ENCODE measurements around the gene BGLAP.
"Not testable (repeated sequence)": the region's sequence is repeated elsewhere in the genome, so short reads cannot be mapped to it uniquely, and the experiment has no call there.

The BGLAP gene

DNA sequence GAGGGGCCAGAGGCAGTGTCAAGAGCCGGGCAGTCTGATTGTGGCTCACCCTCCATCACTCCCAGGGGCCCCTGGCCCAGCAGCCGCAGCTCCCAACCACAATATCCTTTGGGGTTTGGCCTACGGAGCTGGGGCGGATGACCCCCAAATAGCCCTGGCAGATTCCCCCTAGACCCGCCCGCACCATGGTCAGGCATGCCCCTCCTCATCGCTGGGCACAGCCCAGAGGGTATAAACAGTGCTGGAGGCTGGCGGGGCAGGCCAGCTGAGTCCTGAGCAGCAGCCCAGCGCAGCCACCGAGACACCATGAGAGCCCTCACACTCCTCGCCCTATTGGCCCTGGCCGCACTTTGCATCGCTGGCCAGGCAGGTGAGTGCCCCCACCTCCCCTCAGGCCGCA is at the start of gene BGLAP:
Gene BGLAP, plus strand, starts transcription at position 259 of the 400 bp plus-strand sequence. Its CDS starts 48 bp downstream, at position 307.
- no peak for DNase-seq (ENCODE audit: low read depth in 2 of 2)

DNA sequence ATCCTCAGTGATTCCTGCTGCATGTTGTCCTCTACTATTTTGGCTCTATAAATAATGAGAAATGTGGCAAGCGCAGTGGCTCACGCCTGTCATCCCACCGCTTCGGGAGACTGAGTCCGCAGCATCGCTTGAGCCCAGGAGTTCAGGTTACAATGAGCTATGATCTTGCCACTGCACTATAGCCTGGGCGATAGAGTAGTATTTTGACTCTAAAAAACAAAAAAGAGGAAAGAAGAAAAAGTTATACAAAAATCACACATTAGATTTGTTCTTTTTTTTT is 48.8 kb upstream of the BGLAP start:
- no peak for DNase-seq (ENCODE audit: low read depth in 2 of 2)

GRCh38 chr1:156193488-156194299 is 48.3 kb upstream of the BGLAP start, which contains the start of gene SLC25A44:
SLC25A44 (plus strand) TSS chr1:156194104; CDS start chr1:156199848, 5,744 bp downstream.
- peak; percentile 94 to 96 for DNase-seq (ENCODE audit: low read depth in 2 of 2)

DNA sequence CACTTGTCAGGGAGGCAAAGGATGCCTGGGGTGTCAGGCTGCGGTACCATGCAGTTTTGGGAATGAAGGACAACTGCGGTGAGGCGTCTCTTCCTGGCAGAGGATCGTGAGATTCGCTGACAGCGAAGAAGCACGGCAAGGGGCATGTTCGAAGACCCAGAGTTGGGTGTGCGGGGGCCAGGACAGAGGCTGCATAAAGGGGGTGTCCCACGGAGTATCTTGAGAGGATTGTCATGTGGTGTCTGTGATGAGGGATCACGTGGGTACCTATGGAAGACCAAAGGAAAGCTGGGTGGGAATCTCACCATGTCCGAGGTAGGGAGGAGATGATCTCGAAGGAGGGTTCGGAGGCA is 47.7 kb upstream of the BGLAP start:
- DNase-seq (ENCODE audit: low read depth in 2 of 2) = no peak

DNA sequence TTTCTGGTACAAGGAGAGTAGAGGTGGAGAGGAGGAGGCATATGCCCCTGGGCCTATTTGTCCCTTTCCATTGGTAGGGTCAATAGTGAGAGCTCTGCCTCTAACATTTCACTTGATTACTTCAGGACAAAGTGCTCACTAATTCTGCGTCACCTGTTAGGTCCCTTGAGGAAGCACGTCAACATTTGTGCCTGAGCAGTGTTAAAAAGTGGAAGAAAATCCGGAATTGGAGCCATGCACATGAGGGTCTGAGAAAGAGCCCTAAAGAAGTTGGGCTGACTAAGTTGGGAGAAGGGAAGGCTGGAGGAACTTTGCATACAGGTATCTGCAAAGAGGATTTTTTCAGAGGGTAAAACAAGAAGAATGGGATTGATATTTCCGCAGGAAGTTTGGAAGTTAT is 46.1 kb upstream of the BGLAP start:
- DNase-seq (ENCODE audit: low read depth in 2 of 2) = no peak

DNA sequence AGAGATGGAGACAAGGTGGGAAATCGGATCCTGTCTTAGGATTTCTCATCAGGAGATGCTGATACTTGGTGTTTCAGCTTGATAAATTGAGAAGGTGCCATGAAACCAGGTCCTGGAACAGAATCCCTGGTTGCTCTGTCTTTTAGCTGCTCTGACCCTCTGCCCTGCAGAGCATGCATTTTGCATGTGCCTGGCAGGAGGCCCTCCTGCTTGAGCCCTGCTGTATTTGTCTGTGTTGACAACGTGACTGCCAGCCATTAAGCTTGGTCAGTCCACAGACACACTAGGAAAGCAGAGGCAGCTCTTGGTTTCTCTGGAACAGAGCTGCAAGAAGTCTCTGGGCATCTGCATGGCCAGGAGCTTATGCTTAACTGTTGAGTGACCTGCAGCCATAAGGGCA is 45.5 kb upstream of the BGLAP start:
- no peak for DNase-seq (ENCODE audit: low read depth in 2 of 2)

- no peak for DNase-seq (ENCODE audit: low read depth in 2 of 2)
Measured at GRCh38 chr1:156198831-156199349, 43.1 kb upstream of the BGLAP start.

DNA sequence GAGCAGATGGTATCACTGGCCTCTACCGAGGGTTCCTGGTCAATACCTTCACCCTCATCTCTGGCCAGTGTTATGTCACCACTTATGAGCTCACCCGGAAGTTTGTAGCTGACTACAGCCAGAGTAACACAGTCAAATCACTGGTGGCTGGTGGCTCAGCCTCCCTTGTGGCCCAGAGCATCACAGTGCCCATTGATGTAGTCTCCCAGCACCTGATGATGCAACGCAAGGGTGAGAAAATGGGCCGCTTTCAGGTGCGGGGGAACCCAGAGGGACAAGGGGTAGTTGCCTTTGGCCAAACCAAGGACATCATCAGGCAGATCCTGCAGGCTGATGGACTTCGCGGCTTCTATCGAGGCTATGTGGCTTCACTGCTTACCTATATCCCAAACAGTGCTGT is 41.9 kb upstream of the BGLAP start:
- no peak for DNase-seq (ENCODE audit: low read depth in 2 of 2)

GRCh38 chr1:156203331-156203730 is 38.7 kb upstream of the BGLAP start:
- no peak for DNase-seq (ENCODE audit: low read depth in 2 of 2)

GRCh38 chr1:156204686-156205085 is 37.3 kb upstream of the BGLAP start:
- no peak for DNase-seq (ENCODE audit: low read depth in 2 of 2)

- no peak for DNase-seq (ENCODE audit: low read depth in 2 of 2)
Measured at GRCh38 chr1:156211243-156211642, 30.7 kb upstream of the BGLAP start.

GRCh38 chr1:156212130-156212529 is 29.9 kb upstream of the BGLAP start:
- DNase-seq (ENCODE audit: low read depth in 2 of 2) = no peak

DNA sequence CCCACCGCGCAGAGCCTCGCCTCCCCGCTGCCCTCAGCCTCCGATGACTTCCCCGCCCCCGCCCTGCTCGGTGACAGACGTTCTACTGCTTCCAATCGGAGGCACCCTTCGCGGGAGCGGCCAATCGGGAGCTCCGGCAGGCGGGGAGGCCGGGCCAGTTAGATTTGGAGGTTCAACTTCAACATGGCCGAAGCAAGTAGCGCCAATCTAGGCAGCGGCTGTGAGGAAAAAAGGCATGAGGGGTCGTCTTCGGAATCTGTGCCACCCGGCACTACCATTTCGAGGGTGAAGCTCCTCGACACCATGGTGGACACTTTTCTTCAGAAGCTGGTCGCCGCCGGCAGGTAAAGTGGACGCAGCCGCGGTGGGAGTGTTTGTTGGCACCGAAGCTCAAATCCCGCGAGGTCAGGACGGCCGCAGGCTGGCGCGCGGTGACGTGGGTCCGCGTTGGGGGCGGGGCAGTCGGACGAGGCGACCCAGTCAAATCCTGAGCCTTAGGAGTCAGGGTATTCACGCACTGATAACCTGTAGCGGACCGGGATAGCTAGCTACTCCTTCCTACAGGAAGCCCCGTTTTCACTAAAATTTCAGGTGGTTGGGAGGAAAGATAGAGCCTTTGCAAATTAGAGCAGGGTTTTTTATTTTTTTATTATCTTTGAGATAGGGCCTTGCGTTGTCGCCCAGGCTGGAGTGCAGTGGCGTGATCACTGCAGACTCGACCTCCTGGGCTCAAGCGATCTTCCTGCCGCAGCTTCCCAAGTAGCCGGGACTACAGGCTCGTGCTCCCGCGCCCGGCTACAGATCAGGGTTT is 28.9 kb upstream of the BGLAP start, which contains the start of gene PMF1:
Gene PMF1, plus strand, starts transcription at position 175 of the 811 bp plus-strand sequence. Its CDS starts 9 bp downstream, at position 184.
- peak; percentile 92 to 94 for DNase-seq (ENCODE audit: low read depth in 2 of 2)

DNA sequence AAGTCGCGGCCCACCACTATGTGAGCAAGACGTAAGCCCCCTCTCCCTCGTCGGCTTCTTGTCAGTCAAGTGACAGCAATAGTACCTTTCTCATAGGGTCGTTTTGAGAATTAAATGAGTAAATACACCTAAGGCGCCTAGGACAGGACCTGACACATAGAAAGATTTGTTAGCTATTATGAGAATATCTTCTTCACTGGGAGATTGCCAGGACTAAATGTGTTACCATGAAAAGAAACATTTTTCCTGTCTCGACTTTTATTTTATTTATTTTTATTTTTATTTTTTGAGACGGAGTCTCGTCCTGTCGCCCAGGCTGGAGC is 28.4 kb upstream of the BGLAP start:
- DNase-seq (ENCODE audit: low read depth in 2 of 2) = no peak

DNA sequence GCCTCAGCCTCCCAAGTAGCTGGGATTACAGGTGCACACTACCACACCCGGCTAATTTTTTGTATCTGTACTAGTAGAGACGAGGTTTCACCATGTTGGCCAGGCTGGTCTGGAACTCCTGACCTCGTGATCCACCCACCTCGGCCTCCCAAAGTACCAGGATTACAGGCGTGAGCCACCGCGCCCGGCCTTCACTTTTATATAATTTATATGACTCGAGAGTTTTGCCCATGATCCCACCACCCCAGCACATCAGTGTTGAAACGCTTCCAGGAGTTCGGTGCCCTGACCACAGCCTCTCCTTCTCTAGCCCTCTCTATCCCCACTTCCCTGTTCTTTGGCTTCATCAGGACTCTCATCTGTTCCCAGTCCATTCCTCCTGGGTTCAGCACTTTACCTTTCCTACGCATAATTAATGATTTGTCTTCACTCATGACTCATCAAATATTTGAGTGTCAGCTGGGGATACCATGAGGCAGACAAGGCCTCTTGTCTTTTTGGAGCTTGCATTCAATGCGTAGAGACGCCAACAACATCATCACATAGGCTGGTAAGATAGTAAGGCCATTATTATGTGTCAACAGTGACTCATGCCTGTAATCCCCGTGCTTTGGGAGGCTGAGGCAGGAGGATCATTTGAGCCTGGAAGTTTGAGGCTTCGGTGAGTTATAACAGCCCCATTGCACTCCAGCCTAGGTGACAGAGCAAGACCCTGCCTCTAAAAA is 27.8 kb upstream of the BGLAP start:
- no peak for DNase-seq (ENCODE audit: low read depth in 2 of 2)

DNA sequence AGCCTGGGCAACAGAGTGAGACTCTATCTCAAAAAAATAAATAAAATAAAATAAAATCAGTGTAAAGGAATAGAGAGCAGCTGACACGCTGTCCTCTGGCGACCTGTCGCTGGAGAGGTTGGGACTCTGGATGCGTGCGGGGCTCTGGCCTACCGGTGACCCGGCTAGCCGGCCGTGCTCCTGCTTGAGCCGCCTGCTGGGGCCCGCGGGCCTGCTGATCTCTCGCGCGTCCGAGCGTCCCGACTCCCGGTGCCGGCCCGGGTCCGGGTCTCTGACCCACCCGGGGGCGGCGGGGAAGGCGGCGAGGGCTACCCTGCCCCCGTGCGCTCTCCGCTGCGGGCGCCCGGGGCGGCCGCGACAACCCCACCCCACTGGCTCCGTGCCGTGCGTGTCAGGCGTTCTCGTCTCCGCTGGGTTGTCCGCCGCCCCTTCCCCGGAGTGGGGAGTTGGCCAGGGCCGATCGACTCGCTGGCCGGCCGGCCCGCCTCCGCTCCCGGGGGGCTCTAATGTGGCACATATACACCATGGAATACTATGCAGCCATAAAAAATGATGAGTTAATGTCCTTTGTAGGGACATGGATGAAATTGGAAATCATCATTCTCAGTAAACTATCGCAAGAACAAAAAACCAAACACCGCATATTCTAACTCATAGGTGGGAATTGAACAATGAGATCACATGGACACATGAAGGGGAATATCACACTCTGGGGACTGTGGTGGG is 25.5 kb upstream of the BGLAP start:
- DNase-seq (ENCODE audit: low read depth in 2 of 2) = not testable (repeated sequence)

GRCh38 chr1:156217871-156218270 is 24.1 kb upstream of the BGLAP start:
- DNase-seq (ENCODE audit: low read depth in 2 of 2) = peak in 1 of 2 donors; percentile 30

DNA sequence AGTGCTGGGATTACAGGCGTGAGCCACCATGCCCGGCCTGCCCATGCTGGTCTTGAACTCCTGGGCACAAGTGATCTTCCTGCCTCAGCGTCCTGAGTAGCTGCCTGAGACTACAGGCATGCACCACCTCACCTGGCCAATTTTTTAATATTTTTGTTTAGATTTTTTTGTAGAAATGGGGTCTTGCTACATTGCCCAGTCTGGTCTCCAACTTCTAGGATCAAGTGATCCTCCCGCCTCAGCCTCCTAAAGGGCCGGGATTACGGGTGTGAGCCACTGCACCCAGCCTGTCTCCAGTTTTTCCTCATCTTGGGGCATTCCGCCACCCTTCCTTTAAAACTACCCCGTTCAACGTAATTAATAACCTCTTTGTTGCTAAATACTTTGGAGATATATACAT is 21.8 kb upstream of the BGLAP start:
- DNase-seq (ENCODE audit: low read depth in 2 of 2) = no peak

DNA sequence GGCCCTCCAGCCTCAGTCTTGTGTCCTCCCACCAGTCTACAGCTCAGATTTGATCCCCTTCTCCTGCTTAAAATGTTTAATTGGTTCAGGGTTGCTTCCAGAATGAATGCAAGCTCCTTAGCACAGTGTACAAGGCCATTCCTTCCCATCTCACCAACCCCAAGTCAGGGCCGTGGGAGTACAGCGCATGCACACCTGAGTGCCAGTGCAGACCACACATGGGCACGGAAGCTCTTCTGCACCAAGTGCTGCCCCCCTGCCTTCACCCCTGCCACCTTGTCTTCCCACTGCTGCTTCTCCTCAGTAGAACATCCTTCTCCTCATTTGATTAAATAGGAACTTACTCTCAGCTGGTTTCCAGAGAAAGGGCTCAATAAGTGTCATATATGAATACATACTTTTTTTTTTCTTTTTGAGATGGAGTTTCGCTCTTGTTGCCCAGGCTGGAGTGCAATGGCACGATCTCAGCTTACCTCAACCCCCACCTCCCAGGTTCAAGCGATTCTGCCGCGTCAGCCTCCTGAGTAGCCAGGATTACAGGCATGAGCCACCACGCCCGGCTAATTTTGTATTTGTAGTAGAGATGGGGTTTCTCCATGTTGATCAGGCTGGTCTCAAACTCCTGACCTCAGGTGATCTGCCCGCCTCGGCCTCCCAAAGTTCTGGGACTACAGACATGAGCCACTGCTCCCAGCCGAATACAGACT is 19.8 kb upstream of the BGLAP start:
- no peak for DNase-seq (ENCODE audit: low read depth in 2 of 2)

- DNase-seq (ENCODE audit: low read depth in 2 of 2) = no peak
Measured at GRCh38 chr1:156225677-156226014, 16.3 kb upstream of the BGLAP start.

- no peak for DNase-seq (ENCODE audit: low read depth in 2 of 2)
Measured at GRCh38 chr1:156226116-156226538, 15.9 kb upstream of the BGLAP start.

All from stimulated activated CD8-positive, alpha-beta memory T cell treated with anti-CD3 and anti-CD28 coated beads, Interleukin-7, amount 100 ng/mL, for 4 hours (primary cell).